ENCODE results near the gene ADCY1. TPM values are rescaled to one million over a fixed set of nuclear protein-coding genes. Genes with fewer than 3 reads are reported as not detected.

The ADCY1 gene
- polyA plus RNA-seq, 1 donor (not counting 4 experiments of a cell fraction or from before 2014, with no cell fraction given): 0.54 TPM

- H3K36me3 ChIP-seq (ENCODE audit: control insufficient read depth in 2 of 2, extremely low read depth in 1 of 2, insufficient read depth in 2 of 2, low read length in 2 of 2): no peaks in the 10 kb centered on the region
- no peak overlapping the region for H3K4me3 ChIP-seq (ENCODE audit: control insufficient read depth in 2 of 3, extremely low read depth in 1 of 3, insufficient read depth in 2 of 3, low read depth in 1 of 3, low read length in 3 of 3)
- H2AFZ ChIP-seq (ENCODE audit: control insufficient read depth, low read length): no peak overlapping the region
- H3K79me2 ChIP-seq (ENCODE audit: control insufficient read depth, insufficient read depth, low read length): no peaks in the 10 kb centered on the region
- dilution Hi-C loops (cut with MboI; ENCODE audit: extremely low pct_ligation_motif_present, low sequenced_read_pairs): no loop called here
- no peaks in the 10 kb centered on the region for H3K4me1 ChIP-seq (ENCODE audit: control insufficient read depth, extremely low read depth, insufficient read depth, low read length)
- H3K9me1 ChIP-seq (ENCODE audit: control insufficient read depth, extremely low read depth, insufficient read depth, low read length): no peaks in the 10 kb centered on the region
- H4K20me1 ChIP-seq (ENCODE audit: control insufficient read depth, extremely low read depth, insufficient read depth, low read length): no peaks in the 10 kb centered on the region
- H3K27me3 ChIP-seq (ENCODE audit: control insufficient read depth, extremely low read depth, insufficient read depth, low read length): peaks cover 10% of the 10 kb centered on the region
- TF ChIP-seq EZH2 (IDR thresholded peaks at IDR 0.05; ENCODE audit: low read length): no peak
- H3K9me3 ChIP-seq (ENCODE audit: control insufficient read depth, low read depth, low read length): no peaks in the 10 kb centered on the region
- H3K27ac ChIP-seq (ENCODE audit: control insufficient read depth, insufficient read depth, low read length): no peak overlapping the region
- H3K4me2 ChIP-seq (ENCODE audit: control insufficient read depth, extremely low read depth, insufficient read depth, low read depth, low read length): no peak overlapping the region
- FAIRE-seq (no peak), DNase-seq (ENCODE audit: low read depth, low spot score) (no peak)
- no peak overlapping the region for H3K9ac ChIP-seq (ENCODE audit: control insufficient read depth, extremely low read depth, insufficient read depth, low read length)
Measured at GRCh38 chr7:45704683-45705016, 130.5 kb downstream of the ADCY1 start.

- Histone ChIP-seq H3K4me2 (ENCODE audit: control insufficient read depth, extremely low read depth, insufficient read depth, low read depth, low read length) (no peak overlapping the region), H3K9ac (ENCODE audit: control insufficient read depth, extremely low read depth, insufficient read depth, low read length) (no peak overlapping the region), H3K27me3 (ENCODE audit: control insufficient read depth, extremely low read depth, insufficient read depth, low read length) (peaks cover 6% of the 10 kb centered on the region), H4K20me1 (ENCODE audit: control insufficient read depth, extremely low read depth, insufficient read depth, low read length) (no peaks in the 10 kb centered on the region), H3K27ac (ENCODE audit: control insufficient read depth, insufficient read depth, low read length) (no peak overlapping the region), H3K4me3 (ENCODE audit: control insufficient read depth in 2 of 3, extremely low read depth in 1 of 3, insufficient read depth in 2 of 3, low read depth in 1 of 3, low read length in 3 of 3) (no peak overlapping the region), H3K4me1 (ENCODE audit: control insufficient read depth, extremely low read depth, insufficient read depth, low read length) (no peaks in the 10 kb centered on the region), H3K9me3 (ENCODE audit: control insufficient read depth, low read depth, low read length) (no peaks in the 10 kb centered on the region), H2AFZ (ENCODE audit: control insufficient read depth, low read length) (no peak overlapping the region), H3K36me3 (ENCODE audit: control insufficient read depth in 2 of 2, extremely low read depth in 1 of 2, insufficient read depth in 2 of 2, low read length in 2 of 2) (no peaks in the 10 kb centered on the region), H3K9me1 (ENCODE audit: control insufficient read depth, extremely low read depth, insufficient read depth, low read length) (no peaks in the 10 kb centered on the region), H3K79me2 (ENCODE audit: control insufficient read depth, insufficient read depth, low read length) (no peaks in the 10 kb centered on the region)
- FAIRE-seq: no peak
- dilution Hi-C loops (cut with MboI; ENCODE audit: extremely low pct_ligation_motif_present, low sequenced_read_pairs): no loop called here
- DNase-seq (ENCODE audit: low read depth, low spot score): no peak
- no peak for TF ChIP-seq EZH2 (IDR thresholded peaks at IDR 0.05; ENCODE audit: low read length)
- TF ChIP-seq CTCF (optimal IDR thresholded peaks at IDR 0.05 in 1 of 3, IDR thresholded peaks at IDR 0.05 in 1 of 3, conservative IDR thresholded peaks at IDR 0.05 in 1 of 3; ENCODE audit: extremely low read depth in 1 of 3, insufficient read depth in 2 of 3, low read length in 3 of 3): no peak
Measured at GRCh38 chr7:45708046-45708950, 134.1 kb downstream of the ADCY1 start.
